ENCODE measurements around the gene BICDL1. TPM values are rescaled to one million over a fixed set of nuclear protein-coding genes. Genes with fewer than 3 reads are reported as not detected.
A peak's percentile ranks its signal among the peaks of the same experiment; 100 is the strongest.

The BICDL1 gene
- polyA plus RNA-seq, 1 of the 3 experiments (the other 2 are of a cell fraction), result 0.35 TPM

DNA sequence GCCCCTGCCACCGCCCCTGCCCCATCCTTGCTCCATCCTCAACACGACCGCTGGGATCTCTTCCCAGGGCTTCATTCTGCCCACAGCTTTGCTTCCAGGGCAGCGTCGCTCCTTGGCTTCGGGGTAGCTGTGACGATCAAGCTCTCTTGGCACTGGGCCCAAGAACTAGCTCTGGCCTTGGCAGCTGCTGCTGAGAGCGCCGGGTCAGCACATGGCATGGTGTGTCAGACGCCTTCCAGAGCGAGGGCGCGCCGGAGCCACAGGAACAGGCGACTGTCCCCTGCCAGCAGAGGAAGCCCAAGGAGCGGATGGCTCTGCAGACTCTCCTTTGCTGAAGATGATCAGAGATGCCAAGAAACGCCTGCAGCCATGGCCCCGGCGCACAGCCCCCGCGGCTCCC, 111.6 kb downstream of the BICDL1 start (continued):
- TF ChIP-seq ELF1 (IDR thresholded peaks at IDR 0.05) (no peak), NRF1 (IDR thresholded peaks at IDR 0.05; ENCODE audit: low read depth, low read length) (no peak), SIN3A (IDR thresholded peaks at IDR 0.05; ENCODE audit: borderline replicate concordance, low read depth, low read length) (no peak), JUND (IDR thresholded peaks at IDR 0.05) (no peak), RAD21 (IDR thresholded peaks at IDR 0.05; ENCODE audit: low read length) (peak; percentile 24; the same call in 1 of the 2 replicates)
- TF ChIP-seq, protein P1, sequence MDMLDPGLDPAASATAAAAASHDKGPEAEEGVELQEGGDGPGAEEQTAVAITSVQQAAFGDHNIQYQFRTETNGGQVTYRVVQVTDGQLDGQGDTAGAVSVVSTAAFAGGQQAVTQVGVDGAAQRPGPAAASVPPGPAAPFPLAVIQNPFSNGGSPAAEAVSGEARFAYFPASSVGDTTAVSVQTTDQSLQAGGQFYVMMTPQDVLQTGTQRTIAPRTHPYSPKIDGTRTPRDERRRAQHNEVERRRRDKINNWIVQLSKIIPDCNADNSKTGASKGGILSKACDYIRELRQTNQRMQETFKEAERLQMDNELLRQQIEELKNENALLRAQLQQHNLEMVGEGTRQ (IDR thresholded peaks at IDR 0.05; ENCODE audit: borderline replicate concordance, low read depth, low read length), result no peak
- TF ChIP-seq, protein P2, sequence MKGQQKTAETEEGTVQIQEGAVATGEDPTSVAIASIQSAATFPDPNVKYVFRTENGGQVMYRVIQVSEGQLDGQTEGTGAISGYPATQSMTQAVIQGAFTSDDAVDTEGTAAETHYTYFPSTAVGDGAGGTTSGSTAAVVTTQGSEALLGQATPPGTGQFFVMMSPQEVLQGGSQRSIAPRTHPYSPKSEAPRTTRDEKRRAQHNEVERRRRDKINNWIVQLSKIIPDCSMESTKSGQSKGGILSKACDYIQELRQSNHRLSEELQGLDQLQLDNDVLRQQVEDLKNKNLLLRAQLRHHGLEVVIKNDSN (IDR thresholded peaks at IDR 0.05; ENCODE audit: borderline replicate concordance, low read depth), result no peak

DNA sequence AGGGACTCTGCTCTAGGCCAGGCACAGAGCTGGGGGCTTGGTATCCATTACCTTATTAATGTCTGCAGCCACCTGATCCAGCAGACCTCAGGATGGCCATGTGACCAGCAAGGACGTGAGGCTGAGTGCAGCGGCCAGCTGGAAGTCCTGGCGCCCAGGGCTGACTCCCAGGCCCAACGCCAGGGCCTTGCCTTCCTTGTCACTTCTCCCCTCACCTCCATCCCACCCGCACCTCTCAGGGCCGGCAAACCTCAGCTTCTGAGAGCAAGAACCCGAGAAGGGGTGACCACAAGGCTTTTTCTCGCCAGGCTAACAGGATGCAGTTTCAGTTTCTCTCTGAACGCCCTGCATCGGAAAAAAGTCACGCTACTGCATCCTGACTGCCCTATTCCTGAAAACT, 112.1 kb downstream of the BICDL1 start:
- Histone ChIP-seq H3K36me3 (replicated peaks in 1 of 2; ENCODE audit: control insufficient read depth in 1 of 2, insufficient read depth in 2 of 2, low read length in 1 of 2) (peaks cover 0 to 54% of the 10 kb centered on the region in 2 experiments), H3K9me3 (no peaks in the 10 kb centered on the region), H3K9ac (no peak overlapping the region), H3K27ac (ENCODE audit: low read depth in 2 of 2, low read length in 1 of 2) (peak overlapping the region in 1 of 2 experiments; percentile 85; a peak in 2 of 4 replicates), H3K4me1 (ENCODE audit: control insufficient read depth in 1 of 2, insufficient read depth in 2 of 2, low read depth in 1 of 2, low read length in 1 of 2) (peaks cover 0 to 40% of the 10 kb centered on the region in 2 experiments; a peak in 1 of 4 replicates), H4K20me1 (ENCODE audit: insufficient read depth) (peaks cover 69% of the 10 kb centered on the region), H3K4me3 (ENCODE audit: low read depth in 2 of 2, low read length in 1 of 2) (no peak overlapping the region), H3K9me2 (no peaks in the 10 kb centered on the region), H2AFZ (ENCODE audit: low read depth) (no peak overlapping the region), H3K79me2 (ENCODE audit: insufficient read depth) (peaks cover 78% of the 10 kb centered on the region), H3F3A (replicated peaks; ENCODE audit: insufficient read depth) (no peaks in the 10 kb centered on the region), H3K4me2 (no peak overlapping the region), H3K27me3 (ENCODE audit: insufficient read depth) (no peaks in the 10 kb centered on the region)
- 73% methylated on average over 10 of the region's 11 CpGs for WGBS (ENCODE audit: low lambda C conversion rate)
- CTCF ChIA-PET, result interaction anchor here (0.6 to 2.6 kb wide), 5 partner anchors 10 to 1518 kb away, joined by 3 to 10 read pairs (median 8); partner anchors contain the start of gene RAB35
- TF ChIP-seq, protein P3, sequence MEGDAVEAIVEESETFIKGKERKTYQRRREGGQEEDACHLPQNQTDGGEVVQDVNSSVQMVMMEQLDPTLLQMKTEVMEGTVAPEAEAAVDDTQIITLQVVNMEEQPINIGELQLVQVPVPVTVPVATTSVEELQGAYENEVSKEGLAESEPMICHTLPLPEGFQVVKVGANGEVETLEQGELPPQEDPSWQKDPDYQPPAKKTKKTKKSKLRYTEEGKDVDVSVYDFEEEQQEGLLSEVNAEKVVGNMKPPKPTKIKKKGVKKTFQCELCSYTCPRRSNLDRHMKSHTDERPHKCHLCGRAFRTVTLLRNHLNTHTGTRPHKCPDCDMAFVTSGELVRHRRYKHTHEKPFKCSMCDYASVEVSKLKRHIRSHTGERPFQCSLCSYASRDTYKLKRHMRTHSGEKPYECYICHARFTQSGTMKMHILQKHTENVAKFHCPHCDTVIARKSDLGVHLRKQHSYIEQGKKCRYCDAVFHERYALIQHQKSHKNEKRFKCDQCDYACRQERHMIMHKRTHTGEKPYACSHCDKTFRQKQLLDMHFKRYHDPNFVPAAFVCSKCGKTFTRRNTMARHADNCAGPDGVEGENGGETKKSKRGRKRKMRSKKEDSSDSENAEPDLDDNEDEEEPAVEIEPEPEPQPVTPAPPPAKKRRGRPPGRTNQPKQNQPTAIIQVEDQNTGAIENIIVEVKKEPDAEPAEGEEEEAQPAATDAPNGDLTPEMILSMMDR (IDR thresholded peaks at IDR 0.05), result no peak
- TF ChIP-seq, protein P2 (IDR thresholded peaks at IDR 0.05; ENCODE audit: borderline replicate concordance, low read depth), result peak; percentile 57; the same call in 1 of the 2 replicates
- peak; percentile 3 for TF ChIP-seq CHD2 (IDR thresholded peaks at IDR 0.05; ENCODE audit: low read length, partially characterized antibody)
- TF ChIP-seq SMC3 (IDR thresholded peaks at IDR 0.05; ENCODE audit: low read depth, low read length), result no peak
- TF ChIP-seq, protein P4, sequence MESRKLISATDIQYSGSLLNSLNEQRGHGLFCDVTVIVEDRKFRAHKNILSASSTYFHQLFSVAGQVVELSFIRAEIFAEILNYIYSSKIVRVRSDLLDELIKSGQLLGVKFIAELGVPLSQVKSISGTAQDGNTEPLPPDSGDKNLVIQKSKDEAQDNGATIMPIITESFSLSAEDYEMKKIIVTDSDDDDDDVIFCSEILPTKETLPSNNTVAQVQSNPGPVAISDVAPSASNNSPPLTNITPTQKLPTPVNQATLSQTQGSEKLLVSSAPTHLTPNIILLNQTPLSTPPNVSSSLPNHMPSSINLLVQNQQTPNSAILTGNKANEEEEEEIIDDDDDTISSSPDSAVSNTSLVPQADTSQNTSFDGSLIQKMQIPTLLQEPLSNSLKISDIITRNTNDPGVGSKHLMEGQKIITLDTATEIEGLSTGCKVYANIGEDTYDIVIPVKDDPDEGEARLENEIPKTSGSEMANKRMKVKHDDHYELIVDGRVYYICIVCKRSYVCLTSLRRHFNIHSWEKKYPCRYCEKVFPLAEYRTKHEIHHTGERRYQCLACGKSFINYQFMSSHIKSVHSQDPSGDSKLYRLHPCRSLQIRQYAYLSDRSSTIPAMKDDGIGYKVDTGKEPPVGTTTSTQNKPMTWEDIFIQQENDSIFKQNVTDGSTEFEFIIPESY (IDR thresholded peaks at IDR 0.05; ENCODE audit: borderline replicate concordance, low read depth), result no peak
- TF ChIP-seq, protein P1 (IDR thresholded peaks at IDR 0.05; ENCODE audit: borderline replicate concordance, low read depth, low read length), result peak; percentile 56; the same call in 1 of the 2 replicates
- POLR2A ChIA-PET, result interaction anchor here (1.1 to 1.8 kb wide), 2 partner anchors 100 to 190 kb away, joined by 5 to 10 read pairs; partner anchors contain the start of genes RNU4-2 and RPLP0
- peak; percentile 80 for DNase-seq
